Lung (tissue), 12 donors: Measurements from ENCODE around the gene EMX1. TPM values are rescaled to one million over a fixed set of nuclear protein-coding genes. Genes with fewer than 3 reads are reported as not detected.

Source experiments
- ATAC-seq: fragments of 200-7000 bp; cut with Tn5 transposase; one replicate; pipeline ENCODE4 v1.9.1; 2020; ENCODE audit warnings: moderate number of reproducible peaks; ENCODE audit not compliant: insufficient read depth, low FRiP score
- DNase-seq, 3 donors: peaks; one replicate each; pipeline ENCODE4 v3.0.0-alpha.2; 2013 to 2017
- H3K27ac ChIP-seq, 2 donors: one replicate each; pipeline ENCODE4 v1.5.1; 2013; ENCODE audit warnings: mild to moderate bottlenecking in 2 of 2, moderate library complexity in 2 of 2, control low read depth in 1 of 2, inconsistent platforms in 1 of 2, low read depth in 1 of 2, low read length in 1 of 2
- H3K27me3 ChIP-seq, 3 donors: one replicate each; pipeline ENCODE4 v1.5.1; 2013; ENCODE audit warnings: low read length in 2 of 3; ENCODE audit not compliant: control insufficient read depth in 3 of 3, insufficient read depth in 3 of 3
- H3K36me3 ChIP-seq, 4 donors: one replicate each; pipeline ENCODE4 v1.5.1; 2013; ENCODE audit warnings: low read length in 4 of 4, mild to moderate bottlenecking in 1 of 4, moderate library complexity in 1 of 4; ENCODE audit not compliant: control insufficient read depth in 4 of 4, insufficient read depth in 4 of 4
- H3K4me1 ChIP-seq, 5 donors: one replicate each; pipeline ENCODE4 v1.5.1; 2013; ENCODE audit warnings: low read length in 5 of 5, mild to moderate bottlenecking in 2 of 5, moderate library complexity in 1 of 5; ENCODE audit not compliant: control insufficient read depth in 5 of 5, insufficient read depth in 5 of 5
- H3K4me3 ChIP-seq: one replicate; pipeline ENCODE4 v1.5.1; 2013; ENCODE audit warnings: mild to moderate bottlenecking, control low read depth, moderate library complexity
- H3K9ac ChIP-seq, 2 donors: one replicate each; pipeline ENCODE4 v1.5.1; 2013; ENCODE audit warnings: low read length in 2 of 2, control low read depth in 1 of 2; ENCODE audit not compliant: insufficient read depth in 1 of 2
- H3K9me3 ChIP-seq, 4 donors: one replicate each; pipeline ENCODE4 v1.5.1; 2013; ENCODE audit warnings: low read length in 3 of 4, mild to moderate bottlenecking in 1 of 4, moderate library complexity in 1 of 4; ENCODE audit not compliant: control insufficient read depth in 4 of 4, insufficient read depth in 3 of 4
- CTCF ChIP-seq: IDR thresholded peaks from 2 replicates; pipeline ENCODE4 v1.5.1; 2012; ENCODE audit warnings: mild to moderate bottlenecking; ENCODE audit errors: control extremely low read depth, extremely low read depth
- WGBS, 2 donors: extraction: QIAGEN DNeasy Blood & Tissue Kit; methylation state at CpG; one replicate each; pipeline ENCODE4 v1.1.7; 2013; 5-methylcytosine and 5-hydroxymethylcytosine counted together
- polyA plus RNA-seq, 2 donors: library from polyadenylated mRNA; stranded (reverse); fragments of 200-250 nt; gene quantifications; one replicate each; pipeline ENCODE4 v1.2.1, GENCODE V29; 2013
- total RNA-seq, 2 donors: library from RNA; depleted of rRNA in 1 of 2; stranded (reverse); fragments of >200 nt in 1 of 2; gene quantifications; one replicate each; pipeline ENCODE4 v1.2.1, GENCODE V29; 2014 to 2021
- donor health status: control.
- donor health status: control.
- donor health status: Bipolar disorder and iron deficiency.
- donor health status: healthy.
- donor health status: DM: yes; HTN: yes; CAD: no.

Gene EMX1
- total and polyA plus RNA-seq, 4 donors, result 0.02 to 0.12 TPM; not detected in 2

DNA sequence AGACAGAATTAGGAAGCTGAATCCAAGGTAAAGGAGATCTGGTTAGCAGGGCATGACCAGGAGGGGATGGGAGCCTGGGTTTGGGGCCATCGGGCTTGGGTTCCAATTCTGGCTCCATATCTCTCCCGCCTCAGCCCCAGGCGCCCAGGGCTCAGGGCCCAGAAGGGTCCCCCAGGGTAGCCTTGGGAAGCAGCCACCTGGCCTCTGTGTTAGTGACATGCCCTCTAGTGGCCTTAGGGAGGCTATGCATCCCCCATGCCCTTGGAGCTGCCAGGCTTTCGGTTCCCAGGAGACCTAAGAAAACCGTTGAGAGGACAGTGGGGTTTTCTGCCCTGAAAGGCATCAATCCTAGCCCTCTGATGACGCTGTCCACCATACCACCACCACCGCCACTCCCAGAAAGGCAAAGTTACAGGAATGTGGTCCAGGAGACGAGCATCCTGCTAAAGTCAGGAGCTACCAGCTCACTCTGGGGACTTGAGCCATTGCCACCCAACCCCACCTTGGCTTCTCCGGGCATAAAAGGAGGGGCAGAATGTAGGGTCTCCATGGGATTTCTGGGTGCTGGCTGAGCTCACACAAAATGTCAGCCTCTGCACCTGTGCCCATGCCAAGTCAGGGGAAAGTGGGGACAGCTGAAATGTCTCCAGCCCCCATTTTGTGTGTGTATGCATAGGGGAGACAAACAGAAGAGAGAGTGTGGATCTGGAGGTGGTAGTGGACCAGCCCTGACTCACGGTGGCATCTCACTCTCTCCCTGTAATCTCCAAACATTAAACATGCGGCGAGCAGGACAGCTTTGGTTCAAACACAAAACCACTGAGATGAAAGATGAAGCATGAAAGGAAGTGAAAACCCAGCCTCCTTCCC is 56.5 kb downstream of the EMX1 start:
- H3K9me3 ChIP-seq, result no peaks in the 10 kb centered on the region
- no peak overlapping the region for H3K4me3 ChIP-seq
- peaks cover 0 to 2% (median 0%) of the 10 kb centered on the region in 4 donors for H3K36me3 ChIP-seq
- WGBS, 2 donors, result 66 to 67% methylated on average over 12 of the region's 12 CpGs
- H3K4me1 ChIP-seq, result no peaks in the 10 kb centered on the region
- DNase-seq, result peak; percentile 54 to 59 (median 56)
- ATAC-seq, result peak; percentile 69
- H3K27me3 ChIP-seq, result no peaks in the 10 kb centered on the region
- TF ChIP-seq CTCF, result peak; percentile 36
- no peak overlapping the region for H3K9ac ChIP-seq
- H3K27ac ChIP-seq, result no peak overlapping the region

DNA sequence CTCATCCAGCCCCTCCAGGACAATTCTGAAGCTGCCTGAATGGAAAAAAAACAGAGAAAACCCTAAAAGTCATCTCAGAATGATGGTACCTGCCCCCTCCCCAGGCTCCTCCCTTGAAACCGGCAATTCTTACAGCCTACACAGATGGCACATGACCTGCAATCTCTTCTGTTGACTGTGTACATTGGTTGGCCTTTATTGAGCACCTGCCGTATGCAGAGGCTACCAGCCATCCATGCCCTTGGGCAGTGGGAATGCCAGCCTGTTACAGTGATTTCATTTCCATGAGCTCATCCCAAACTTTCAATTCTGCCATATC is 57.1 kb downstream of the EMX1 start:
- H3K9me3 ChIP-seq, result no peaks in the 10 kb centered on the region
- ATAC-seq (no peak), DNase-seq (no peak)
- no peak overlapping the region for H3K4me3 ChIP-seq
- H3K4me1 ChIP-seq, result no peaks in the 10 kb centered on the region
- no peak overlapping the region for H3K9ac ChIP-seq
- H3K27me3 ChIP-seq, result no peaks in the 10 kb centered on the region
- 85 to 87% methylated on average over 2 of the region's 2 CpGs for WGBS, 2 donors
- TF ChIP-seq CTCF, result no peak
- peaks cover 0 to 2% (median 0%) of the 10 kb centered on the region in 4 donors for H3K36me3 ChIP-seq
- no peak overlapping the region for H3K27ac ChIP-seq

DNA sequence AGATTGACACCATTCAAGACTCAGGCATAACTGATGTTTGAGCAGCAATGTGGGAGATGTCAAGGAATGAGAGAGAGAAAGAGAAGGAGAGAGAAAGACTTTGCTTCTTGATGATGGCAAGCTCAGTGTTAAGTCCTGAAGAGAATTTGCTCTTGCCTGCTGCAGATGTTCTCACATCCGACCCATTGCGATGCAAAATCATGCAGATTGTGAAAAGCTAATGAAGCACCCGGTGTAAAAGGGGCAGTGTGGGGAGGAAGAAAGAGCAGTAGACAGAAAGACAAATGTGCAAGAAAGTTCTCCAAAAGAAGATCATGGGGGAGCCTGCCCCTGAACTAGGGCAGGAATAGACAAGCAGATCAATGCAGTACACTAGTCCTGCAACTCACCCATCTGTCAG is 57.7 kb downstream of the EMX1 start:
- DNase-seq (no peak), ATAC-seq (no peak)
- H3K27me3 ChIP-seq, result no peaks in the 10 kb centered on the region
- no peaks in the 10 kb centered on the region for H3K4me1 ChIP-seq
- no peak overlapping the region for H3K9ac ChIP-seq
- no peak overlapping the region for H3K27ac ChIP-seq
- 76 to 81% methylated on average over 3 of the region's 3 CpGs for WGBS, 2 donors
- peaks cover 0 to 2% (median 0%) of the 10 kb centered on the region in 4 donors for H3K36me3 ChIP-seq
- H3K9me3 ChIP-seq, result no peaks in the 10 kb centered on the region
- no peak for TF ChIP-seq CTCF
- no peak overlapping the region for H3K4me3 ChIP-seq
